HG02870 (cell line): ENCODE results near the gene PHF21A.

ENCODE experiments used
- ATAC-seq: cut with Tn5 transposase; IDR thresholded peaks from one replicate; pipeline ENCODE4 v1.9.1; 2021; ENCODE audit warnings: mild to moderate bottlenecking, moderate library complexity; ENCODE audit not compliant: unreplicated experiment

Gene PHF21A

GRCh38 chr11:46121301-46121723 is at the start of gene PHF21A:
TSS of gene PHF21A (minus strand) at chr11:46121454. CDS start at chr11:46084219, 37,235 bp downstream.
- peak; percentile 40 for ATAC-seq

- ATAC-seq = no peak
These were observed 49.5 kb upstream of the PHF21A start for GRCh38 chr11:46170797-46171196.

DNA sequence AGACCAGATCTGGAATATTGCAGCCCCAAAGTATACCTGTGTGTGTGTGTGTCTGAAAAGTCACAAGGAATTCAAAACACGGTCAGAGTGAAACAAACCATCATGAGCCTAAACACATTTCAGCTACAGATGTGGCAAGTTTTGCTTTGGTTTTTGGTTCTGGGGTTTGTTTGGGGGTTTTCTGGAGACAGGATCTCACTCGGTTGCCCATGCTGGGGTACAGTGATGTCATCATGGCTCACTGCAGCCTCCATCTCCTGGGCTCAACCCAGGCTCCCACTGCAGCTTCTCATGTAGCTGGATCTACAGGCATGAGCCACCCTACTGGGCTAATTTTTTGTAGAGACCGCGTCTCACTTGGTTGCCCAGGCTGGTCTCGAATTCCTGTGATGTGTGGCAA is 41.4 kb upstream of the PHF21A start:
- no peak for ATAC-seq

GRCh38 chr11:46161201-46161600 is 39.9 kb upstream of the PHF21A start:
- no peak for ATAC-seq

DNA sequence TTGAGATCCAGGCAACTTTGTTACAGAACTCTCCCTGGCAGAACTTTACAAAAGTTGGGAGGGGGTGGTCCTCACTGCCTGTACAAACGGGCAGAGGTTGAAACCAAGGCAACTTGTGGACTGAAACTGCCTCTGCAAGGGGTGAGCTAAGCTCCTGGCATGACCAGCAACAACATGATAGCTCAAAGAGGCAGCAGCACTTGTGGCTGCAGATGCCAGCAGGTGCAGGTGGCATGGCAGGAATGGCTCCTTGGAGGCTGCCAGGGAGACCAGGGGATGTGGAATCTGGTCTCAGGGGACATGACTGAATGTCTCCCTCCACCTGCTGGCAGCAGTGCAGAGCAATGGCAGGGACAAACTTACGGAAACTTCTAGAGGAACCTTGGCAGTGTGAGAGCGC is 38.8 kb upstream of the PHF21A start:
- no peak for ATAC-seq

- ATAC-seq = no peak
These were observed 38.4 kb upstream of the PHF21A start for GRCh38 chr11:46159680-46160079.

DNA sequence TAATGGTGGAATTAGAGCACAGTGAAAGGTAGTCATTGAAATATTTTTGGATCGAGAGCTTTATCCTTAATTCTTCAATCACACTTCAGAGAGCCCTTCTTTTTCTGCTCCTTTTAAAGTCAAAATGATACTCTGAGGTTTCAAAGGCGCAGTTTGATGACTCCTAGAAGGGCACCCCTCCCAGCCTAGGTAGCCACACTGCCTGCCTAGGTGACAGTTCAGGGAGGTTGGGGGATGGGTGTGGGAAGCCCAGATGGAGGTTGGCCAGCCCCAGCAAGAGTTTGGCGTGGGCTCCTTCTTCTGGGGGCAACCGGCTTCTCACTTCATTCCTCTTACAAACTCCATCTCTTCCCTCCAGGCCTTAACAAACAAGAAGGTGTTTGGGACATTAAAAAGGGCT is 28.6 kb upstream of the PHF21A start:
- no peak for ATAC-seq

DNA sequence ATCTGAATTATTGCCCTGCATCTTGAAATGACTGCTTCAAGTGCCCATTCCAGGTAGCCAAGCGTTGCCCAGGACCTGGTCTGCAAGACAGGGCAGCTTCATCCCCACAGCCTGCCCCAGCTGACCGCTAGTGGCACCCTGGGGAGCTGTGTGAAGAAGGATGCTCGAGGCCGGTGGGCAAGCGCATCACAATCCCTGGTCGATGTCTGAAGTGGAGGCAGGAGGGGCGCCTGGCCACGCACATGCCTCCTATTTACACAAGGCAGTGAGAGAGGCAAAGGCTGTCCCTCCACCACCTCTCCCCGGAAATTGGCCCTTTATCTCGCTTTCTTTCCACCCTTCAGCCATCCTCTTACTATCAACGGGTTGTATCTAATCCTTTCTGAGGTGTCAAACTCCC is 28.1 kb upstream of the PHF21A start:
- no peak for ATAC-seq

DNA sequence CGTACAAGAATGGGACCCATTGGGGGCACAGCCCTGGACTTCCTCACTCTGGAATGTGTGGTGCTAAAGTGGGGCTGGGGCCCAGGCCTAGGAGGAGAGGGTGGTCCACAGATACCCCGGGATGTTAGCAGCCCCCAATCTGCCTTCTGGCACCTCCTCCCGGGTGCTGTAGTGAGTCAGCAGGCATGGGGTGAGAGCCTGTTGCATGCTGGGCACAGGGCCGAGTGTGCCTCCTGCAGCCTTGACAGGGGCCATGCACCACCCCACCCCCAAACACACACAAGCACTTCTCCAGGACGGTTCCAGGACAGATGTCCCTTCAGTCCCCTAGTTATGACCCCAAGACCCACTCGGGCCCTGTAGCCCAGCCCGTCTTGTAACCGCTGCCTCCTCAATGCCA is 23.5 kb upstream of the PHF21A start:
- no peak for ATAC-seq

GRCh38 chr11:46143049-46143806 is 22.0 kb upstream of the PHF21A start:
- ATAC-seq = no peak

DNA sequence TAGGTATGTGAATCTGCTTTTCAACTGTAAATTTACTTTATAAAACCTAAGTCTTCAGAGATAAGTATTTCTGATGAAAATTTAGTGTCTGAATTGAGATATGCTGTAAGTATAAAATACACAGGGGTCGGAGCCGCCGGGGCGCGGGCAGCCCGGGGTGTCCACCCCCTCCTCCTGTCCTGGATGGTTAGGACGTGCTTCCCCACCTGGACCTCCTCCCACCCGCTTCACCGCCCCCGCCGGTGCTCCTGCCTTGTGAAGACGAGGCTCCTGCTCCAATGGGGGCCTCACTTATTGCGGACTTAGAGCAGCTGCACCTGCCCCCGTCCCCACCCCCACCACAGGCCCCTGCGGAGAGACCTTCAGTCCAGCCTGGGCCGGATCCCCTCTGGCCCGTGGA is 21.3 kb upstream of the PHF21A start:
- ATAC-seq = no peak

GRCh38 chr11:46141597-46141996 is 20.3 kb upstream of the PHF21A start:
- no peak for ATAC-seq

- no peak for ATAC-seq
These were observed 13.3 kb upstream of the PHF21A start for GRCh38 chr11:46134540-46134939.

- ATAC-seq = no peak
These were observed 12.8 kb upstream of the PHF21A start for GRCh38 chr11:46134061-46134460.

DNA sequence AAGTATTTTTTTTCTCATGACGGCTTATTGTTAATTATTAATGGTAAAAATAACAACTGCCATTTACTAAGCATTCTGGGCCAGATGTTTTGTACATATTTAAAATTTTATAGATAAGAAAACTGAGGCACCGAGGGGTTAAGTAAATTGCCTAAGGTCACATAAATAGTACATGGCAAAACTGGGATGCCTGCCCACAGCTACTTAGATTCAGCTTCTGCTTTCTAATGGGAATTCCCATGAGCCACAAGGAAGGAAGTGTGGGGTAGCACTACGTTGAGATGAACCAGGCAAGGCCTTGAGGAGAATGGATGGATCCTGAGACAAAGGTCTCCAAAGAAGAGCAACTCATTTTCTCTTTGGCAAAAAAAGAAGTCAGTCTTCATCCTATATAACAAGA is 11.9 kb upstream of the PHF21A start:
- ATAC-seq = no peak

DNA sequence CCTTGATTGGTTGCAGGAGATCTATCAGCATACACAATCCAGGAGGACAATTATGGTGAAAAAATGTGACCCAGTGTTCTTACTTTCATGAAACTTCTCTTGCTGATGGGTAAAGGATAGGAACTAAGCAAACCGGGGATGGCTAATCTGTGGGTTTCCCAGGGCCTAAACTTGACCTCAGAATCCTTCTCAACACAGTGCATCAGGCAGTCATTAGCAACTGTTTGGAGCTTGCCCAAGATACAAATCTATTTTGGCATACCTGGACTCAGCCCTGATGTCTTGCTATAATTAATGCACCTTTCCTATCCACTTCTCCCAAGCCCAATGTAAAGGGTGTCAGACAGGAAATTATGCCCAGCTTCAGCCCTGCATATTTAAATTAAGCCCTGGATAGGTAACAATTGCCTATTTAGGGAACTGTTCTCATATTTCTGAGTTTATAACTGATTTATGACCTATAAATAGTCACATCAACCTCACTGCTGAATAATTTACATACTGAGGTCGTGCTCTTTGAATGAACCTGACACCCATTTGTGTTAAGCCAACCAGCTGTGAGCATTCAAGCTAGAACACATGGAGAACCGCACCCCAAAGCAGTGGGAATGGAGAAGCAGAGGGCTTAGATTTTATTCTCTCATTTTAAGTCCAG is 9.2 kb upstream of the PHF21A start:
- no peak for ATAC-seq

DNA sequence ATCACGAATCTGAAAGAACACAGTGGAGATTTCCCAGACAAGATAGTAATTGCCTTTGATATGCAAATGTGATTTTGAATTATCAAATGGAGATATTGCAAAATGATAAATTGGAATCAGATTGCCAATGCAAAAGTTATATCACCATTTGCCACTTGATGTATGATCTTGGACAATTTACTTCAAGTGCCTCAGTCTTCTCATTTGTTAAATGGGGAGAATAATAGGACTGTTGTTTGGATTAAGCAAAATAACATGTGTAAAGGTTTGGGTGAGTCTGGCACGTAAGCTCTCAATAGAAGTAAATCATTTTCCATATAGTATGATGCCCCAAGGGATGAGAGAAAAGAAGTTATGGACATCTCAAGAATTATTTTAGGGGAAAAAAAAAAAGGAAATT is 7.9 kb upstream of the PHF21A start:
- ATAC-seq = no peak

DNA sequence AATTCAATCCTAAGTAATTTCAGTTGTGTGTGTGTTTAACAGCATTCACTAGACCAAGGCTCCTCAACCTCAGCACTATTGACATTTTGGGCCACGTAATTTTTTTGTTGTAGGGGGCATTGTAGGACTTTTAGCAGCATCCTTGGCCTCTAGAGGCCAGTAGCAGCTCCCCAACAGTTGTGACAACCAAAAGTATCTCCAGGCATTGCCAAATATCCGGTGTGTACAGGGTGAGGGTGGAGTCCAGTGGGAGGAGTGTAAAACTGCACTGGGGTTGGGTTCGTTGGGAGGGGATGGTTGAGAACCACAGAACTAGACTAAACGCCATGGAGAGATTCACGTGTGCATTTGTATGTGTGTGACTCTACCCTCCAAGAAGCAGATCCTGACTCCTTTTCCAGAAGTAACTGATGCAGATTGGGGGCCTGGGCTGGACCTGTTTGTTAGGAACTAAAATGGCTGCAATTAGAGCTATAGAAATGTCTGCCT is 5.9 kb upstream of the PHF21A start:
- no peak for ATAC-seq

DNA sequence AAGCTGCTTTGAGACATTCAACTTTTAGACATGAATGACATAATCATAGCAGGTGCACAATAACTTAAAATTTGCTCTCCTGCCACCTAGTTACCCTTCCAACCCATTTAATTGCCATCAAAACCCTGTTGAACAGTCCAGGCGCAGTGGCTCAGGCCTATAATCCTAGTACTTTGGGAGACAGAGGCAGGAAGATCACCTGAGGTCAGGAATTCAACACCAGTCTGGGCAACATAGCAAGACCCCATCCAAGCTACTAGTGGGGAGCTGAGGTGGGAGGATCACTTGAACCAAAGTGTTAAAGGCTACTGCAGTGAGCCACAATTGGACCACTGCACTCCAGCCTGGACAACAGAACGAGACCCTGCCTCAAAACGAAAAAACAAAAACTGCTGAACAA is 4.0 kb upstream of the PHF21A start:
- ATAC-seq = no peak

- ATAC-seq = no peak
These were observed 1.9 kb upstream of the PHF21A start for GRCh38 chr11:46122945-46123715.

GRCh38 chr11:46121724-46122477 is 647 bp upstream of the PHF21A start:
- ATAC-seq = peak; percentile 42
